Activated CD4-positive, CD25-positive, alpha-beta regulatory T cell treated with anti-CD3 and anti-CD28 coated beads, Interleukin-2, amount 50 U/mL, for 72 hours (primary cell): Measurements from ENCODE around the gene SMIM21.

Experiments used
- DNase-seq: peaks from one replicate; pipeline ENCODE4 v3.0.0; 2021

Gene SMIM21

GRCh38 chr18:75421656-75422055 is 5.8 kb downstream of the SMIM21 start:
- DNase-seq, result no peak

GRCh38 chr18:75418293-75419005 is 9.1 kb downstream of the SMIM21 start:
- DNase-seq, result no peak

GRCh38 chr18:75410611-75411010 is 16.9 kb downstream of the SMIM21 start:
- DNase-seq, result no peak

GRCh38 chr18:75409806-75410205 is 17.7 kb downstream of the SMIM21 start:
- DNase-seq, result no peak

- DNase-seq, result no peak
Measured at GRCh38 chr18:75408554-75409506, 18.7 kb downstream of the SMIM21 start.

GRCh38 chr18:75407468-75408437 is 19.8 kb downstream of the SMIM21 start:
- no peak for DNase-seq

GRCh38 chr18:75406491-75407445 is 20.7 kb downstream of the SMIM21 start:
- DNase-seq, result no peak

- no peak for DNase-seq
Measured at GRCh38 chr18:75405351-75405750, 22.2 kb downstream of the SMIM21 start.

- no peak for DNase-seq
Measured at GRCh38 chr18:75400366-75400765, 27.1 kb downstream of the SMIM21 start.

- DNase-seq, result no peak
Measured at GRCh38 chr18:75395137-75395536, 32.4 kb downstream of the SMIM21 start.

- DNase-seq, result no peak
Measured at GRCh38 chr18:75393721-75394120, 33.8 kb downstream of the SMIM21 start.

- DNase-seq, result no peak
Measured at GRCh38 chr18:75392226-75392578, 35.3 kb downstream of the SMIM21 start.

- no peak for DNase-seq
Measured at GRCh38 chr18:75391279-75392225, 36.0 kb downstream of the SMIM21 start.

- no peak for DNase-seq
Measured at GRCh38 chr18:75390854-75391253, 36.6 kb downstream of the SMIM21 start.

GRCh38 chr18:75384144-75384543 is 43.4 kb downstream of the SMIM21 start:
- no peak for DNase-seq

- DNase-seq, result no peak
Measured at GRCh38 chr18:75378376-75379315, 48.9 kb downstream of the SMIM21 start.

GRCh38 chr18:75377926-75378325 is 49.6 kb downstream of the SMIM21 start:
- no peak for DNase-seq

GRCh38 chr18:75377258-75377657 is 50.2 kb downstream of the SMIM21 start:
- DNase-seq, result no peak

GRCh38 chr18:75376004-75376403 is 51.5 kb downstream of the SMIM21 start:
- DNase-seq, result no peak
